HG02610 (cell line): ENCODE data around the gene JAKMIP2.
"Not testable (repeated sequence)": the region's sequence is repeated elsewhere in the genome, so short reads cannot be mapped to it uniquely, and the experiment has no call there.

Source experiments
- ATAC-seq: cut with Tn5 transposase; IDR thresholded peaks from one replicate; pipeline ENCODE4 v1.9.1; 2021; ENCODE audit warnings: mild to moderate bottlenecking, moderate library complexity; ENCODE audit not compliant: unreplicated experiment

The JAKMIP2 gene

DNA sequence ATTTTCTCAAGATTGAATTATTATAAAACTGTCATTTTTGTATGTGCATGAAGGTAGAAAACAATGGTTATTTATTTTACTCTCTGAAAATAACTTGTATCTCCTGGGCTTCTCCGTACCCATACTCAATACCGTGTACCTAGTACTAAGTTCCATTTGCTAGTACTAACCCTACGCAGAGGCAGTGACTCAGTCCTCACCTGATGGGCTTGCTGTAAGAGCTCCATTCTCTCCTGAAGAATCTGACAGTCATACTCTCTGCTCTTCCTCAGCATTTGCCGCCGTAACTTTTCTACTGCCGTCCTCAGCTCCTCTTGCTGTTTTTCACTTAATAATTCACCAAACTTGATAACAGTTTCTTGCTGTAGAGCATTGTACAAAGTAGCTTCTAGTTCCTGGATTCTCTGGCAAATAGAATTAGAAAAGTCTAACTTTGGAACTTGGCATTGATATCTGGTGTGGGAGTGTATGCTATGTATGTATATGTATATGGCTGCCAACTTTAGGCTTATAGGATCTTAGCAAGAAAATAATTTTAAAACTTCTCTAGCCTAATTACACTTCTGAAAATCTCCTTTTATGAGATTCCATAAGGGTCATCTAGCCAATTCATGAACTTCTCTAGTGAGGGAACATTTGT is 164.7 kb downstream of the JAKMIP2 start:
- no peak for ATAC-seq

DNA sequence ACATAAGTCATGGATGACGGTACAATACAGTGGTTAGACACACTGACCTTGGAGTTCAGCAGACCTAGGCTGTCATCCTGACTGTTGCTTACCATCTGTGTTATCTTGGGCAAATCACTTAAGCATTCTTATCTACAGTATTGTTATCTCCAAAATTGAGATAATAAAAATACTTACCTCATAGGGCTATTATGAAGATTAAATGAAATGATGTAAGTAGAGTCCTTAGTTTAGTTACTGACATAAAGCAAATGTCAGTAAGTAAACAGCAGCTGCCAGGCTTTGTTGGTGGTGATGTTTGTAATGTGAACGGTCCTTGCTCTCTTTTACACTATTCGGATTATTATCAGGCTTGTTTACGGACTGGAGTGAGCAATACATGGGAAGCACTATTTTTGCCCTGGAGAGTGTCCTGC is 165.3 kb downstream of the JAKMIP2 start:
- no peak for ATAC-seq

DNA sequence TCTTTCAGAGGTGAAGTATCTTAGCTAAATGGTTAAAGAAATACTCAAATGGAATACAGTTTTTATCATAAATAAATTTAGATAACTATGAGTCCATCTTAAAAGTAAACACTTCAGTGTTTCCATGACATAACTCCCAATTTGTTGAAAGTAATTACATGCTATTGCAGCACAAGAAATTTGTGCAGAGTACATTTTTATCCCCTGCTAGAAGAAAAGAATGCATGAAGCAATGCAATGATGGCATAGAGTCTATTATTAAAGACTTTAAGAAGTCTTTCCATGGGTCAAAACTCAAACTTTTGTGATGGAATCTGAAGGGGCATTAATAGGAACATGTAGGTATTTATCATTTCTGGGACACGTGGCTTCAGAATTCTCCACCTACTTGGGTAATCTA is 166.1 kb downstream of the JAKMIP2 start:
- ATAC-seq = no peak

- no peak for ATAC-seq
These were observed 169.2 kb downstream of the JAKMIP2 start for GRCh38 chr5:147613359-147613758.

DNA sequence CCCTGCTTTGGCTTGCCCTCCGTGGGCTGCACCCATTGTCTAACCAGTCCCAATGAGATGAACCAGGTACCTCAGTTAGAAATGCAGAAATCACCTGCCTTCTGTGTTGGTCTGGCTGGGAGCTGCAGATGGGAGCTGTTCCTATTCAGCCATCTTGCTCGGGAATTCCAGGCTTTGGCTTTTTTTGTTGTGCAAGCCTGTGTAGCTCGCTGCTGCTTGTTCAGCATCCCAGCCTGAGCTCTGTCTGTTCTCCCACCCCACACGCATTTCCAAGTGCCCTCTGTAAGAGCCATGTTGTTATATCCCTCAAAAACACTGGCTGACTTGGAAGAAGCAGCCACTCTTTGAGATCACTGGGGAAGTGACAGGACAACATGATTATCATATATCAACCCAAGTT is 171.0 kb downstream of the JAKMIP2 start:
- ATAC-seq = no peak

GRCh38 chr5:147610798-147611197 is 171.7 kb downstream of the JAKMIP2 start:
- ATAC-seq = no peak

DNA sequence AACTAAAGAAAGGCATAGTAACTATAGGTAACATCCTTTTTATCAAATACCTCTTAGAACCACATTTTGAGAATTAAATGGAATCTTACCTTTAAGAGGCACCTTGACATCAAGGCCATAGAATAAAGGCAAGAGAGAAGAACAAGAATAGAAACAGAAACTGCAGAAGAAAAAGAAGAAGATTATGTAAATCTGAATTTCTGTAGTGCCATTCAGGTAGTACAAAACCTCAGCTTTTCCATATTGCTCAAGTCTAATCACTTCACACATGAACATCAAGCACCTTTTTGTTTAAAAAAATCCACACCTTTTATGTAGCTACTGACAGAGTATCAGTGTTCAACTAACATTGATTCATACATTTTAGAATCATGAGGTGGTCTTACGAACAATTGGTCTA is 180.9 kb downstream of the JAKMIP2 start:
- no peak for ATAC-seq

DNA sequence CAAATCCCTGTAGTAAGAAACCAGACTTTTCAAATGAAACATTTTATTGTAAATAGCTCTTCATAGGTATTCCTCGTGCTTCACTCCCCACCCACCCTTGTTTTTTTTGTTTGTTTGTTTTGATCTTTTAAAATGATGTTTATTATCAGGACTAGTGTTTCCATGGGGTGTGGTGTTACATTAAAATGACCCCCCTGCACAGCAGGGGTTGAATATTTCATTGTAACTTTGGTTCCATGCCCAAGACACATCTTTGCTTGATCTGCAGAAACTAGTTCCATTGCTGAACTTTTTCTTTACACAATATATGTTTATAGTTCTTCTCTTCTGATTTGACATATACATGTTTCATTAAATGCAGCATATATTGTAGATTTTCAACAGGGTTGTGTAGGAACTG is 191.4 kb downstream of the JAKMIP2 start:
- no peak for ATAC-seq

DNA sequence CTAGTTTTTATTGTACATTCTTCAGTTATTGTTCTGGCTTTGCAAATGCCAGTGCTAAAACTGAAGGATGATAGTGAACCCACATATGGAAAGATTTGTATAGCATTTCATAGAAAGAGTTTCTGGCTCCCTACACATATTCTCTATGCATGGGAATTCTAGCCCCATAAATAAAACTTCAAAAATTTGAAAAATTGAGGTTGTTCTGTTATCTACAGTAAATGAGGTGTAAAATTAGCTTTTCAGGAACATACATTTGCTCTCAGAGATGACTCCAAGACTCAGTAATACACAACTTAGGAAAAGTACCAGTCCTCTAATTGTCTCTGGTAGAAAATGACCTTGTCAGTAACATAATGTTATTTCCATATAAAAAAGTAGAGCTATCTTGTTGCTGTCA is 192.4 kb downstream of the JAKMIP2 start:
- ATAC-seq = no peak

DNA sequence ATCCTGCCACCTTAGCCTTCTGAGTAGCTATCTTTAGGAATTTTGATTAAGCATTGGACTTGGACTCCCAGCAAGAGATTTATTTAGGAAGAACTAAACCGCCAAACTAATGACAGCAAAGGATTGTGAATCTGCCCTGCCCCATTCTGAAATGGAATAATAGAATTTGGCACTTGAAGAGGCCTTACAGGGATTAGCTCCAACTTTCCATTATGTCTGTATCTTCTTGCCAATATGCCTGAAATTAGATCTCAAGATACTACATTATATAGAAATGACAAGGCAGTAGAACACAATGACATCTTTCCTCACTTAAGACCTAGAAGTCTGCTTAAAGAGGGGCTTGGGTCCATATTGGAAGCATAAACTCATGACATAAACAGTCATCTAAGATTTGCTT is 195.7 kb downstream of the JAKMIP2 start:
- no peak for ATAC-seq

- no peak for ATAC-seq
These were observed 196.3 kb downstream of the JAKMIP2 start for GRCh38 chr5:147586221-147586620.

GRCh38 chr5:147582272-147582671 is 200.3 kb downstream of the JAKMIP2 start:
- not testable (repeated sequence) for ATAC-seq

DNA sequence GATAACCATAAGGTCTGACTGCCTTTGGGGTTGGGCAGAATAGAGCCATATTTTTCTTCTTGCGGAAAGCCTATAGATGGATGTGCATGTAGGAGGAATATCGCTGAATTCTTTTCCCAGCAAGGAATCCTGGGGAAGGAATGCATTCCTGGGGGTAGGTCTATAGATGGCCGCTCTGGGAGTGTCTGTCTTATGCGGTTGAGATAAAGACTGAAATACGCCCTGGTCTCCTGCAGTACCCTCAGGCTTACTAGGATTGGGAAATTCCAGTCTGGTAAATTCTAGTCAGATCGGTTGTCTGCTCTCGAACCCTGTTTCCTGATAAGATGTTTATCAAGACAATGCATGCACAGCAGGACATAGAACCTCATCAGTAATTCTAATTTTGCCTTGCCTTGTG is 202.1 kb downstream of the JAKMIP2 start:
- ATAC-seq = not testable (repeated sequence)

GRCh38 chr5:147578228-147579024 is 204.1 kb downstream of the JAKMIP2 start:
- ATAC-seq = no peak

GRCh38 chr5:147576646-147577535 is 205.6 kb downstream of the JAKMIP2 start:
- no peak for ATAC-seq

DNA sequence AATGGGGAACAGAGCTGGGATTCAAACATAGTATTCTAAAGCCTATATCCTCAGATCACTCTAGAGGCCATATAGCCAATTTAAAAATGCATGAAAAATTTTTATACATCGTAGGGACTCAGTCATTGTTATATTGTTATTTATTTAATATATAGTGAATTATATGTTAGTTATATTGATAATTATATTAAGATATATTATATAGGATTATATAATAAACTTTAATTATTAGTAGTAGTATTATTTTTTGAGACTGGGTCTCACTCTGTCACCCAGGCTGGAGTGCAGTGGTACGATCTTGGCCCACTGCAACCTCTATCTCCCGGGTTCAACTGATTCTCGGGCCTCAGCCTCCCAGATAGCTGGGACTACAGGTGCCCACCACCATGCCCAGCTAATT is 206.9 kb downstream of the JAKMIP2 start:
- ATAC-seq = no peak

DNA sequence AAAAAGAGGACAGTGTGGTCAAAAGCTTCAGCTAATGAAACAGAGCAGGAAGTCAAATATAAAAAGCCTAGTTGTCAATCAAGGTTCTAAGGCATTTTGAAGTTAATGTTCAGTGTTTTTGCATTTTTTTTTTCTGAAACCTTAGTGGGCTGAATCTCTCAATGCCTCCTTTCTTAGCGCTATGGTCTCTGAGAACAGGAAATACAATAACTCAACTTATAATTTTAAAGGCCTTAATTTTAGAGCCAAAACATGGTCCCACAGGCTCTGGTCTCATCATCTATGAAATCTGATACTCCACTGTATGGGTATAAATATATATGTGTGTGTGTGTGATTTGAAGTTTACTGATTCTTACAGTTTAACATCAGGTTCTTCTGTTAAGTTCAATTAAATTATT is 209.3 kb downstream of the JAKMIP2 start:
- ATAC-seq = no peak

GRCh38 chr5:147568710-147569406 is 213.7 kb downstream of the JAKMIP2 start:
- ATAC-seq = no peak

GRCh38 chr5:147567917-147568598 is 214.5 kb downstream of the JAKMIP2 start:
- ATAC-seq = no peak

DNA sequence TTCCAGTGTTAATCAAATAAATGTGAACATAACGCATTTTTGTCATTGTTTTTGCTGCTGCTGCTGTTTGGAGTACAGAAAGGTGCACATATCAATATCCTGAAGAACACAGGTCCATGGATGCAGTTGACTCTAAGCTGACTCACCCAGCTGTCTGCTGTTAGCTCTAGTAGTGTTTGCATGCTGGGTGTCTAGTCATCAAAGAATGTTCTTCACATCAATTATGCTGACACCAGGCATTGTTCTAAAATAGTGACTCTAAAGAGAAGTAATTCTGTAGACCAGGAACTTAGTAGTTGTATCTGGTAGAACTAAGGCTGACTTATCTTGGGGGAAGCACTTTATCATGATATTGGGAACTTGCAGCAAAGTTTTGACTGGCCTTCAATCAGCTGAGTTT is 217.0 kb downstream of the JAKMIP2 start:
- ATAC-seq = no peak
